CD4-positive, alpha-beta T cell (primary cell): ENCODE results near the gene MRPL53. TPM values are rescaled to one million over a fixed set of nuclear protein-coding genes. Genes with fewer than 3 reads are reported as not detected.

Experiments used
- ATAC-seq: fragments of 200-7000 bp; cut with Tn5 transposase; one replicate; pipeline ENCODE4 v1.10.0; 2022; ENCODE audit warnings: mild to moderate bottlenecking; ENCODE audit not compliant: poor library complexity
- CTCF ChIA-PET: fragments of 350-600 bp; sonication (Branson Sonifier 250); formaldehyde crosslinking; loops from one replicate; lab custom pipeline; 2021; ENCODE audit warnings: antibody characterized with exemption, inconsistent platforms; lab: Charles Lee
- POLR2A ChIA-PET: fragments of 350-600 bp; sonication (Branson Sonifier 250); formaldehyde crosslinking; loops from one replicate; lab custom pipeline; 2021; ENCODE audit warnings: antibody characterized with exemption, inconsistent platforms; lab: Charles Lee
- DNase-seq, 14 experiments: peaks; one replicate each; pipeline ENCODE4 v3.0.0-alpha.2; 2013 to 2020; ENCODE audit warnings: mixed read lengths in 2 of 14
- H3K27ac ChIP-seq, 2 donors: one replicate each; pipeline versions ENCODE4 v1.5.1 to v1.7.0; 2013; ENCODE audit warnings: low read length in 2 of 2, low read depth in 1 of 2, mild to moderate bottlenecking in 1 of 2
- H3K27me3 ChIP-seq, 2 experiments: 1 replicate in 1 of 2; 2 replicates in 1 of 2; pipeline versions ENCODE4 v1.6.1 to v1.7.0; 2013; ENCODE audit warnings: low read length in 2 of 2, control low read depth in 1 of 2, mild to moderate bottlenecking in 1 of 2, moderate library complexity in 1 of 2; ENCODE audit not compliant: insufficient read depth in 2 of 2, control insufficient read depth in 1 of 2
- H3K36me3 ChIP-seq: one replicate; pipeline ENCODE4 v1.6.1; 2013; ENCODE audit warnings: low read length, control low read depth; ENCODE audit not compliant: insufficient read depth
- H3K4me1 ChIP-seq: one replicate; pipeline ENCODE4 v1.6.1; 2013; ENCODE audit warnings: low read length, control low read depth; ENCODE audit not compliant: insufficient read depth
- H3K4me3 ChIP-seq: one replicate; pipeline ENCODE4 v1.5.1; 2013; ENCODE audit warnings: mild to moderate bottlenecking, low read length, moderate library complexity
- H3K9me3 ChIP-seq, 2 experiments: 1 replicate in 1 of 2; 2 replicates in 1 of 2; pipeline versions ENCODE4 v1.6.1 to v1.7.0; 2013; ENCODE audit warnings: low read length in 2 of 2, mild to moderate bottlenecking in 2 of 2, control low read depth in 1 of 2, moderate library complexity in 1 of 2; ENCODE audit not compliant: control insufficient read depth in 1 of 2, insufficient read depth in 1 of 2
- H3K27ac Mint-ChIP-seq: one replicate; pipeline ENCODE4 v1.8.0; 2020; ENCODE audit warnings: mixed read lengths
- H3K27me3 Mint-ChIP-seq: one replicate; pipeline ENCODE4 v1.8.0; 2021; ENCODE audit warnings: mixed read lengths
- H3K36me3 Mint-ChIP-seq: one replicate; pipeline ENCODE4 v1.8.0; 2021; ENCODE audit warnings: low read depth, mixed read lengths
- H3K4me1 Mint-ChIP-seq: one replicate; pipeline ENCODE4 v1.8.0; 2021; ENCODE audit warnings: low read depth, mixed read lengths
- H3K4me3 Mint-ChIP-seq: one replicate; pipeline ENCODE4 v1.8.0; 2020; ENCODE audit warnings: mild to moderate bottlenecking, mixed read lengths
- H3K9me3 Mint-ChIP-seq: one replicate; pipeline ENCODE4 v1.8.0; 2020; ENCODE audit warnings: mixed read lengths
- intact Hi-C, 2 experiments: fragments of 100-400 bp; cut with DNase I in 1 of 2; cut with micrococcal nuclease in 1 of 2; formaldehyde crosslinking; loops; one replicate each; pipeline versions ENCODE4 v1.15.1 to v1.9.0; 2023 to 2025; cut with DNase I, micrococcal nuclease
- total RNA-seq, 174 experiments: library from RNA in 2 of 174; stranded (reverse) in 2 of 174; gene quantifications; one replicate each; pipeline ENCODE4 v1.2.3 and lab custom pipeline; 2021 to 2026
- TF ChIP-seq, protein P1 (sequence below): fragments of 200-600 bp; IDR thresholded peaks from one replicate; pipeline ENCODE4 v1.8.0; 2022; ENCODE audit warnings: antibody characterized with exemption, mild to moderate bottlenecking

MRPL53 gene
- total RNA-seq, 2 experiments from 2014 or later, result 39.5 to 44.3 TPM

GRCh38 chr2:74481961-74482800 is 9.7 kb upstream of the MRPL53 start:
- H3K27me3 Mint-ChIP-seq, result no peaks in the 10 kb centered on the region
- intact Hi-C loops, result loop anchor here (1.0 to 5.0 kb wide), 6 partner anchors 10 to 395 kb away; partner anchors contain the start of genes INO80B (in 2 of the 2), AUP1 (in 1 of the 2), HTRA2 (in 1 of the 2) and MRPL53 (in 1 of the 2)
- ChIA-PET POLR2A (interaction anchor here (0.7 to 6.9 kb wide), 21 partner anchors 10 to 654 kb away, joined by 3 to 169 read pairs (median 8); partner anchors contain the start of genes AUP1, C2orf81, DQX1 and HTRA2), CTCF (interaction anchor here (0.6 to 4.6 kb wide), 16 partner anchors 8 to 745 kb away, joined by 3 to 61 read pairs (median 8); partner anchors contain the start of genes AUP1, C2orf81, HTRA2 and INO80B)
- ATAC-seq (peak; percentile 32), DNase-seq (peak in 10 of 14 experiments; percentile 35 to 79 (median 46))
- peak overlapping the region; percentile 99 for H3K4me3 Mint-ChIP-seq
- no peaks in the 10 kb centered on the region for H3K27me3 ChIP-seq
- H3K36me3 ChIP-seq, result peaks cover 30% of the 10 kb centered on the region
- peak overlapping the region; percentile 93 to 94 for H3K27ac ChIP-seq
- H3K4me1 Mint-ChIP-seq, result peaks cover 26% of the 10 kb centered on the region
- TF ChIP-seq, protein P1, sequence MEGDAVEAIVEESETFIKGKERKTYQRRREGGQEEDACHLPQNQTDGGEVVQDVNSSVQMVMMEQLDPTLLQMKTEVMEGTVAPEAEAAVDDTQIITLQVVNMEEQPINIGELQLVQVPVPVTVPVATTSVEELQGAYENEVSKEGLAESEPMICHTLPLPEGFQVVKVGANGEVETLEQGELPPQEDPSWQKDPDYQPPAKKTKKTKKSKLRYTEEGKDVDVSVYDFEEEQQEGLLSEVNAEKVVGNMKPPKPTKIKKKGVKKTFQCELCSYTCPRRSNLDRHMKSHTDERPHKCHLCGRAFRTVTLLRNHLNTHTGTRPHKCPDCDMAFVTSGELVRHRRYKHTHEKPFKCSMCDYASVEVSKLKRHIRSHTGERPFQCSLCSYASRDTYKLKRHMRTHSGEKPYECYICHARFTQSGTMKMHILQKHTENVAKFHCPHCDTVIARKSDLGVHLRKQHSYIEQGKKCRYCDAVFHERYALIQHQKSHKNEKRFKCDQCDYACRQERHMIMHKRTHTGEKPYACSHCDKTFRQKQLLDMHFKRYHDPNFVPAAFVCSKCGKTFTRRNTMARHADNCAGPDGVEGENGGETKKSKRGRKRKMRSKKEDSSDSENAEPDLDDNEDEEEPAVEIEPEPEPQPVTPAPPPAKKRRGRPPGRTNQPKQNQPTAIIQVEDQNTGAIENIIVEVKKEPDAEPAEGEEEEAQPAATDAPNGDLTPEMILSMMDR, result no peak
- H3K4me3 ChIP-seq, result peak overlapping the region; percentile 77
- peak overlapping the region; percentile 97 for H3K27ac Mint-ChIP-seq
- H3K36me3 Mint-ChIP-seq, result peaks cover 57% of the 10 kb centered on the region
- H3K9me3 ChIP-seq, result no peaks in the 10 kb centered on the region
- peaks cover 31% of the 10 kb centered on the region for H3K4me1 ChIP-seq
- H3K9me3 Mint-ChIP-seq, result no peaks in the 10 kb centered on the region

DNA sequence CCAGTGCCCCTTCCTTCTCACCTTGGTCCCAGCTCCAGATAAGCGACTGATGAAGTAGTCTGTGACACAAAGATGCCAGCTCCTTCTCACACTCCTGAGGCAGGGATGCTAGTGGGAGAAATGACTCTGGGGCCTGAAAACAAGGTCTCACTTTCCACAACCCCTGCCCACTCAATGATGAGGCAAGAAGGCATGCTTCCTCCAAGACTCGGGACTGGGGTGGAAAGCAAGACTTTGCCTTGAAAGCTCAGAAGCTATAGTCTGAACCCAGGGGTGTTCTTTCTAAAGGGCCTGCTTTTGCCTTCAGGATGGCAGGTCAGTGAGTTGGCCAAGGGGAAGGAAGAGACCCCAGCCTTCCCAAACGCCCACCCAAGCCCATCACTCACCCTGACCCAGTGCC is 9.0 kb upstream of the MRPL53 start:
- intact Hi-C loops, result loop anchor here in 1 of 2 experiments (2.0 to 5.0 kb wide), 2 partner anchors 15 to 396 kb away; no protein-coding TSS in a partner anchor
- H3K27ac ChIP-seq, result no peak overlapping the region
- peaks cover 26% of the 10 kb centered on the region for H3K4me1 Mint-ChIP-seq

DNA sequence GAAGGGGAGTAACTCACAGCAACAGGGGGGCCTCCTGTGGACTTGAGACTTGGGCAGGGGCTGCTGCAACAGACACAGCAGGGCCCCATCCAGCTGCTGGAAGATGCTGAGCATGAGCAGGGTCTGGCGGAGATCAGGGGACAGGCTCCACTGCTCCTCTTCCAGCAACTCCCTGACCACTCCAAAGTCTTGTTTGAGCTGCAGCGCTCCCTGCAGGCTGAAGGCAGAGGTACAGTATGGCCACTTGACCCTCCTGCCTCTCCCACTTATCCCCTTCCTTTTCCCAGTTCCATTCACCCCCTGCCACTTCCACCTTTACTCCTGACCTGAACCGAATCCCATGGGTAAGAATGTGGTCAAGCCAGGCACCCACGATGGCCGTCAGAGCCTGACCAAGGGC is 2.4 kb upstream of the MRPL53 start:
- H3K9me3 Mint-ChIP-seq, result no peaks in the 10 kb centered on the region
- no peaks in the 10 kb centered on the region for H3K9me3 ChIP-seq
- H3K27ac ChIP-seq, result no peak overlapping the region
- ATAC-seq, result no peak
- H3K4me1 Mint-ChIP-seq, result peaks cover 30% of the 10 kb centered on the region
- no peaks in the 10 kb centered on the region for H3K27me3 Mint-ChIP-seq
- ChIA-PET CTCF (interaction anchor here (0.8 to 2.2 kb wide), 4 partner anchors 8 to 84 kb away, joined by 3 to 8 read pairs (median 4); partner anchors contain the start of genes CCDC142, MOGS and TTC31), POLR2A (interaction anchor here (9.1 kb wide), 1 partner anchor 18 kb away, joined by 225 read pairs; the partner anchor contains the start of genes INO80B and WBP1)
- no peak overlapping the region for H3K27ac Mint-ChIP-seq
- H3K4me3 Mint-ChIP-seq, result no peak overlapping the region
- peaks cover 55% of the 10 kb centered on the region for H3K36me3 Mint-ChIP-seq
- H3K27me3 ChIP-seq, result no peaks in the 10 kb centered on the region
- no peak for DNase-seq
- intact Hi-C loops, result loop anchor here (5.0 kb wide), 2 partner anchors 53 to 83 kb away; partner anchors contain the start of genes C2orf81 (in 1 of the 2) and WDR54 (in 1 of the 2)
- peaks cover 30% of the 10 kb centered on the region for H3K4me1 ChIP-seq
- TF ChIP-seq, protein P1, result no peak
- H3K4me3 ChIP-seq, result no peak overlapping the region
- H3K36me3 ChIP-seq, result peaks cover 27% of the 10 kb centered on the region

More for the DNA sequence above, 9.0 kb upstream of the MRPL53 start:
- H3K4me3 Mint-ChIP-seq, result peak overlapping the region; percentile 99
- ATAC-seq (no peak), DNase-seq (no peak)
- H3K9me3 Mint-ChIP-seq, result no peaks in the 10 kb centered on the region
- H3K27me3 ChIP-seq, result no peaks in the 10 kb centered on the region
- POLR2A ChIA-PET, result interaction anchor here (0.7 to 6.9 kb wide), 10 partner anchors 9 to 90 kb away, joined by 3 to 169 read pairs (median 16); partner anchors contain the start of genes AUP1, HTRA2, INO80B and LBX2
- peak overlapping the region; percentile 77 for H3K4me3 ChIP-seq
- TF ChIP-seq, protein P1, result no peak
- peaks cover 56% of the 10 kb centered on the region for H3K36me3 Mint-ChIP-seq
- peaks cover 31% of the 10 kb centered on the region for H3K4me1 ChIP-seq
- CTCF ChIA-PET, result interaction anchor here (0.6 to 4.6 kb wide), 9 partner anchors 9 to 110 kb away, joined by 3 to 61 read pairs (median 5); partner anchors contain the start of genes AUP1, HTRA2, INO80B and MRPL53
- peaks cover 30% of the 10 kb centered on the region for H3K36me3 ChIP-seq
- no peaks in the 10 kb centered on the region for H3K9me3 ChIP-seq
- H3K27me3 Mint-ChIP-seq, result no peaks in the 10 kb centered on the region
- H3K27ac Mint-ChIP-seq, result peak overlapping the region; percentile 14
